Fibroblast of upper back skin (primary cell): ENCODE measurements around the gene ZNF311.

Source experiments
- DNase-seq: peaks from one replicate; pipeline ENCODE4 v3.0.0-alpha.2; 2013

Gene ZNF311

GRCh38 chr6:29005183-29005885 lies at the start of gene ZNF311:
Gene ZNF311, minus strand, starts transcription at chr6:29005315. Its CDS starts 1,361 bp downstream, at chr6:29003954.
- DNase-seq: peak; percentile 71

GRCh38 chr6:29051680-29052079 lies 46.6 kb upstream of the ZNF311 start:
- DNase-seq: no peak

- DNase-seq: no peak
These were observed 40.0 kb upstream of the ZNF311 start, which contains the start of gene OR2W1 for GRCh38 chr6:29045075-29045474. Gene OR2W1, minus strand, starts transcription at chr6:29045175. Its CDS starts 0 bp downstream, at chr6:29045175.

GRCh38 chr6:29035951-29036350 lies 30.8 kb upstream of the ZNF311 start:
- DNase-seq: no peak

GRCh38 chr6:29028821-29029220 lies 23.7 kb upstream of the ZNF311 start:
- no peak for DNase-seq

- DNase-seq: no peak
These were observed 20.9 kb upstream of the ZNF311 start for GRCh38 chr6:29025927-29026585.

- DNase-seq: no peak
These were observed 16.3 kb upstream of the ZNF311 start for GRCh38 chr6:29021434-29021833.

GRCh38 chr6:29019629-29020028 lies 14.5 kb upstream of the ZNF311 start:
- no peak for DNase-seq

- DNase-seq: no peak
These were observed 12.3 kb upstream of the ZNF311 start for GRCh38 chr6:29017428-29017802.

- DNase-seq: peak; percentile 76
These were observed 11.7 kb upstream of the ZNF311 start for GRCh38 chr6:29016559-29017427.

- peak; percentile 9 for DNase-seq
These were observed 9.9 kb upstream of the ZNF311 start for GRCh38 chr6:29014729-29015608.

- peak; percentile 64 for DNase-seq
These were observed 6.2 kb upstream of the ZNF311 start for GRCh38 chr6:29011276-29011734.

GRCh38 chr6:29009358-29009757 lies 4.2 kb upstream of the ZNF311 start:
- DNase-seq: no peak

GRCh38 chr6:29008089-29008488 lies 3.0 kb upstream of the ZNF311 start:
- no peak for DNase-seq

GRCh38 chr6:28996844-28997510 lies 8.1 kb downstream of the ZNF311 start:
- no peak for DNase-seq

- no peak for DNase-seq
These were observed 9.9 kb downstream of the ZNF311 start for GRCh38 chr6:28995093-28995650.

- peak; percentile 75 for DNase-seq
These were observed 16.4 kb downstream of the ZNF311 start for GRCh38 chr6:28988536-28989311.

GRCh38 chr6:28985462-28986164 lies 19.5 kb downstream of the ZNF311 start:
- peak; percentile 99 for DNase-seq

- DNase-seq: no peak
These were observed 21.3 kb downstream of the ZNF311 start for GRCh38 chr6:28983838-28984237.
